GM18505 (cell line): ENCODE results near the gene MSLN.
"Not testable (repeated sequence)": the region's sequence is repeated elsewhere in the genome, so short reads cannot be mapped to it uniquely, and the experiment has no call there.

Source experiments
- ATAC-seq: cut with Tn5 transposase; IDR thresholded peaks from one replicate; pipeline ENCODE4 v1.9.1; 2021; ENCODE audit not compliant: unreplicated experiment
- POLR2A ChIP-seq: IDR thresholded peaks from 4 replicates; pipeline ENCODE4 v1.6.1; 2011; ENCODE audit warnings: borderline replicate concordance; ENCODE audit not compliant: insufficient read depth, insufficient read length; ENCODE audit errors: extremely low read depth

The MSLN gene

GRCh38 chr16:746637-747036, 13.9 kb upstream of the MSLN start:
- ATAC-seq, result no peak

GRCh38 chr16:747978-748746, 12.4 kb upstream of the MSLN start:
- ATAC-seq, result no peak
- no peak for TF ChIP-seq POLR2A

More at GRCh38 chr16:746637-747036, 13.9 kb upstream of the MSLN start:
- TF ChIP-seq POLR2A, result no peak

GRCh38 chr16:749010-749409, 11.5 kb upstream of the MSLN start:
- ATAC-seq, result no peak
- TF ChIP-seq POLR2A, result no peak

- no peak for TF ChIP-seq POLR2A
- no peak for ATAC-seq
Measured at GRCh38 chr16:750485-750884, 10.0 kb upstream of the MSLN start.

- ATAC-seq, result no peak
Measured at GRCh38 chr16:751152-752006, 9.2 kb upstream of the MSLN start.

GRCh38 chr16:752007-752312, 8.6 kb upstream of the MSLN start:
- no peak for ATAC-seq
- no peak for TF ChIP-seq POLR2A

More at GRCh38 chr16:751152-752006, 9.2 kb upstream of the MSLN start:
- no peak for TF ChIP-seq POLR2A

GRCh38 chr16:754121-754607, 6.4 kb upstream of the MSLN start:
- not testable (repeated sequence) for ATAC-seq

- ATAC-seq, result no peak
Measured at GRCh38 chr16:754656-755055, 5.9 kb upstream of the MSLN start.

GRCh38 chr16:756428-756827, 4.1 kb upstream of the MSLN start:
- TF ChIP-seq POLR2A, result no peak
- ATAC-seq, result no peak

More at GRCh38 chr16:754656-755055, 5.9 kb upstream of the MSLN start:
- no peak for TF ChIP-seq POLR2A

- ATAC-seq, result no peak
- no peak for TF ChIP-seq POLR2A
Measured at GRCh38 chr16:759110-759910, 1.2 kb upstream of the MSLN start.

- TF ChIP-seq POLR2A, result no peak
- ATAC-seq, result no peak
Measured at GRCh38 chr16:760065-760464, 469 bp upstream of the MSLN start.

GRCh38 chr16:761625-762513, 1.3 kb downstream of the MSLN start:
- no peak for TF ChIP-seq POLR2A
- no peak for ATAC-seq
